Measurements from ENCODE around the gene LMNTD2. TPM values are rescaled to one million over a fixed set of nuclear protein-coding genes. Genes with fewer than 3 reads are reported as not detected.

LMNTD2 gene
- total RNA-seq, 4 donors from 2014 or later = 0.14 to 2.2 (median 0.51) TPM; not detected in 1

- H3K9me3 ChIP-seq = no peaks in the 10 kb centered on the region
- no peak overlapping the region for H3K4me3 ChIP-seq
- DNase-seq = no peak
- H3K27me3 ChIP-seq = peaks cover 5 to 14% of the 10 kb centered on the region in 2 donors
- no peak overlapping the region for H3K27ac ChIP-seq
- H3K36me3 ChIP-seq = no peaks in the 10 kb centered on the region
- TF ChIP-seq POLR2A (IDR thresholded peaks at IDR 0.05) (no peak), CTCF (IDR thresholded peaks at IDR 0.05) (no peak)
- H3K4me1 ChIP-seq = peaks cover 0 to 22% of the 10 kb centered on the region in 2 donors
- intact Hi-C loops (cut with DNase I; ENCODE audit: low total_unique reads) = loop anchor here (5.0 kb wide), 1 partner anchor 163 kb away; no protein-coding TSS in a partner anchor
Observed at GRCh38 chr11:559020-559620, 1.4 kb downstream of the LMNTD2 start.

GRCh38 chr11:558503-558902 lies 2.0 kb downstream of the LMNTD2 start:
- TF ChIP-seq CTCF (IDR thresholded peaks at IDR 0.05) (no peak), POLR2A (IDR thresholded peaks at IDR 0.05) (no peak)
- Histone ChIP-seq H3K27ac (no peak overlapping the region), H3K36me3 (no peaks in the 10 kb centered on the region), H3K4me3 (no peak overlapping the region), H3K4me1 (peaks cover 0 to 22% of the 10 kb centered on the region in 2 donors), H3K9me3 (no peaks in the 10 kb centered on the region), H3K27me3 (peaks cover 11 to 20% of the 10 kb centered on the region in 2 donors)
- intact Hi-C loops (cut with DNase I; ENCODE audit: low total_unique reads) = loop anchor here (5.0 kb wide), 1 partner anchor 164 kb away; no protein-coding TSS in a partner anchor
- no peak for DNase-seq

GRCh38 chr11:557328-558132 lies 3.0 kb downstream of the LMNTD2 start:
- Histone ChIP-seq H3K27ac (no peak overlapping the region), H3K27me3 (peaks cover 20 to 27% of the 10 kb centered on the region in 2 donors), H3K4me3 (no peak overlapping the region), H3K36me3 (no peaks in the 10 kb centered on the region), H3K9me3 (no peaks in the 10 kb centered on the region), H3K4me1 (peaks cover 0 to 22% of the 10 kb centered on the region in 2 donors)
- intact Hi-C loops (cut with DNase I; ENCODE audit: low total_unique reads) = loop anchor here (5.0 kb wide), 1 partner anchor 165 kb away; no protein-coding TSS in a partner anchor
- no peak for DNase-seq
- no peak for TF ChIP-seq POLR2A (IDR thresholded peaks at IDR 0.05)
- no peak for TF ChIP-seq CTCF (IDR thresholded peaks at IDR 0.05)

- Histone ChIP-seq H3K27me3 (peaks cover 25 to 27% of the 10 kb centered on the region in 2 donors), H3K4me1 (peaks cover 0 to 22% of the 10 kb centered on the region in 2 donors), H3K36me3 (no peaks in the 10 kb centered on the region), H3K4me3 (no peak overlapping the region), H3K9me3 (no peaks in the 10 kb centered on the region), H3K27ac (no peak overlapping the region)
- TF ChIP-seq POLR2A (IDR thresholded peaks at IDR 0.05) = no peak
- no peak for TF ChIP-seq CTCF (IDR thresholded peaks at IDR 0.05)
- intact Hi-C loops (cut with DNase I; ENCODE audit: low total_unique reads) = loop anchor here (5.0 kb wide), 1 partner anchor 166 kb away; no protein-coding TSS in a partner anchor
- no peak for DNase-seq
Observed at GRCh38 chr11:556662-557256, 3.8 kb downstream of the LMNTD2 start.

Data from uterus (tissue), 4 donors.